Measurements from ENCODE around the gene LARP1. TPM values are rescaled to one million over a fixed set of nuclear protein-coding genes. Genes with fewer than 3 reads are reported as not detected.
A peak's percentile ranks its signal among the peaks of the same experiment; 100 is the strongest.

The LARP1 gene
- total and polyA plus RNA-seq, 9 of the 15 experiments (the other 6 are each of a cell fraction or from before 2014, with no cell fraction given): 22.6 to 300 (median 92.0) TPM

DNA sequence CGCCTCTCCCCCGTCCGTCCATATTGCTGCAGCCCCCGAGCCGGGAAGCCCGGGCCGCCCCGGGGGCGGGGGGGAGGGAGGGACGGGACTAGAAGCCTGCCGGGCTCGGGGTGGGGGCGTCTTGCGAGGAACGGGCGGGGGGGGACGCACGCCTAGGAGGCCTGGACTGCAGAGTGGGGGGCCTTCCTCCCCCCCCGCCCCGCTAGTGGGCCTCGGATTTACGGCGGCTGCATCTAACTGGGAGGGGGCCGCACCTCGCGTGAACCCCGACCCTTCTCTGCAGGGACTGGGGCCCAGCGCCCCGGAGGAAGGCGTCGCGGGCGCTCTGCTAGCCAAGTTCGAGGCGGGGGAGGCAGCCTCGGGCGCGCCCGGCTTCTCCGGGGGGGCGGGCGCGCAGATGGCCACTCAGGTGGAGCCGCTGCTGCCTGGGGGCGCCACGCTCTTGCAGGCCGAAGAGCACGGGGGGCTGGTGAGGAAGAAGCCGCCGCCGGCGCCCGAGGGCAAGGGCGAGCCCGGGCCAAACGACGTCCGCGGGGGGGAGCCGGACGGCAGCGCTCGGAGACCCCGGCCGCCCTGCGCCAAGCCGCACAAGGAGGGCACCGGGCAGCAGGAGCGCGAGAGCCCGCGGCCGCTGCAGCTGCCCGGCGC is at the start of gene LARP1 (continued):
- TF ChIP-seq, protein P1, sequence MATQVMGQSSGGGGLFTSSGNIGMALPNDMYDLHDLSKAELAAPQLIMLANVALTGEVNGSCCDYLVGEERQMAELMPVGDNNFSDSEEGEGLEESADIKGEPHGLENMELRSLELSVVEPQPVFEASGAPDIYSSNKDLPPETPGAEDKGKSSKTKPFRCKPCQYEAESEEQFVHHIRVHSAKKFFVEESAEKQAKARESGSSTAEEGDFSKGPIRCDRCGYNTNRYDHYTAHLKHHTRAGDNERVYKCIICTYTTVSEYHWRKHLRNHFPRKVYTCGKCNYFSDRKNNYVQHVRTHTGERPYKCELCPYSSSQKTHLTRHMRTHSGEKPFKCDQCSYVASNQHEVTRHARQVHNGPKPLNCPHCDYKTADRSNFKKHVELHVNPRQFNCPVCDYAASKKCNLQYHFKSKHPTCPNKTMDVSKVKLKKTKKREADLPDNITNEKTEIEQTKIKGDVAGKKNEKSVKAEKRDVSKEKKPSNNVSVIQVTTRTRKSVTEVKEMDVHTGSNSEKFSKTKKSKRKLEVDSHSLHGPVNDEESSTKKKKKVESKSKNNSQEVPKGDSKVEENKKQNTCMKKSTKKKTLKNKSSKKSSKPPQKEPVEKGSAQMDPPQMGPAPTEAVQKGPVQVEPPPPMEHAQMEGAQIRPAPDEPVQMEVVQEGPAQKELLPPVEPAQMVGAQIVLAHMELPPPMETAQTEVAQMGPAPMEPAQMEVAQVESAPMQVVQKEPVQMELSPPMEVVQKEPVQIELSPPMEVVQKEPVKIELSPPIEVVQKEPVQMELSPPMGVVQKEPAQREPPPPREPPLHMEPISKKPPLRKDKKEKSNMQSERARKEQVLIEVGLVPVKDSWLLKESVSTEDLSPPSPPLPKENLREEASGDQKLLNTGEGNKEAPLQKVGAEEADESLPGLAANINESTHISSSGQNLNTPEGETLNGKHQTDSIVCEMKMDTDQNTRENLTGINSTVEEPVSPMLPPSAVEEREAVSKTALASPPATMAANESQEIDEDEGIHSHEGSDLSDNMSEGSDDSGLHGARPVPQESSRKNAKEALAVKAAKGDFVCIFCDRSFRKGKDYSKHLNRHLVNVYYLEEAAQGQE (IDR thresholded peaks at IDR 0.05; ENCODE audit: borderline replicate concordance): no peak
- TF ChIP-seq, protein P1 (CRISPR knock-in tag; IDR thresholded peaks at IDR 0.05; ENCODE audit: low read depth): peak; percentile 62
- TF ChIP-seq SMAD1 (IDR thresholded peaks at IDR 0.05; ENCODE audit: low read depth, low read length, partially characterized antibody): peak; percentile 14
- peak; percentile 15 for TF ChIP-seq SUPT5H (IDR thresholded peaks at IDR 0.05)
- no peak for TF ChIP-seq MAFG (tag; conservative IDR thresholded peaks at IDR 0.05)
- TF ChIP-seq CHD1 (IDR thresholded peaks at IDR 0.05; ENCODE audit: low read length): peak; percentile 69
- no peak for TF ChIP-seq ZSCAN32 (CRISPR knock-in tag; IDR thresholded peaks at IDR 0.05)
- TF ChIP-seq, protein P2, sequence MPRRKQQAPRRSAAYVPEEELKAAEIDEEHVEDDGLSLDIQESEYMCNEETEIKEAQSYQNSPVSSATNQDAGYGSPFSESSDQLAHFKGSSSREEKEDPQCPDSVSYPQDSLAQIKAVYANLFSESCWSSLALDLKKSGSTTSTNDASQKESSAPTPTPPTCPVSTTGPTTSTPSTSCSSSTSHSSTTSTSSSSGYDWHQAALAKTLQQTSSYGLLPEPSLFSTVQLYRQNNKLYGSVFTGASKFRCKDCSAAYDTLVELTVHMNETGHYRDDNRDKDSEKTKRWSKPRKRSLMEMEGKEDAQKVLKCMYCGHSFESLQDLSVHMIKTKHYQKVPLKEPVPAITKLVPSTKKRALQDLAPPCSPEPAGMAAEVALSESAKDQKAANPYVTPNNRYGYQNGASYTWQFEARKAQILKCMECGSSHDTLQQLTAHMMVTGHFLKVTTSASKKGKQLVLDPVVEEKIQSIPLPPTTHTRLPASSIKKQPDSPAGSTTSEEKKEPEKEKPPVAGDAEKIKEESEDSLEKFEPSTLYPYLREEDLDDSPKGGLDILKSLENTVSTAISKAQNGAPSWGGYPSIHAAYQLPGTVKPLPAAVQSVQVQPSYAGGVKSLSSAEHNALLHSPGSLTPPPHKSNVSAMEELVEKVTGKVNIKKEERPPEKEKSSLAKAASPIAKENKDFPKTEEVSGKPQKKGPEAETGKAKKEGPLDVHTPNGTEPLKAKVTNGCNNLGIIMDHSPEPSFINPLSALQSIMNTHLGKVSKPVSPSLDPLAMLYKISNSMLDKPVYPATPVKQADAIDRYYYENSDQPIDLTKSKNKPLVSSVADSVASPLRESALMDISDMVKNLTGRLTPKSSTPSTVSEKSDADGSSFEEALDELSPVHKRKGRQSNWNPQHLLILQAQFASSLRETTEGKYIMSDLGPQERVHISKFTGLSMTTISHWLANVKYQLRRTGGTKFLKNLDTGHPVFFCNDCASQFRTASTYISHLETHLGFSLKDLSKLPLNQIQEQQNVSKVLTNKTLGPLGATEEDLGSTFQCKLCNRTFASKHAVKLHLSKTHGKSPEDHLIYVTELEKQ (CRISPR knock-in tag; IDR thresholded peaks at IDR 0.05): no peak
- TF ChIP-seq SREBF1 (IDR thresholded peaks at IDR 0.05; ENCODE audit: borderline replicate concordance, low read depth, low read length): no peak
- TF ChIP-seq ZNF589 (CRISPR knock-in tag; IDR thresholded peaks at IDR 0.05; ENCODE audit: low read depth): no peak
- no peak for TF ChIP-seq TARDBP (IDR thresholded peaks at IDR 0.05)
- TF ChIP-seq GATAD2B (IDR thresholded peaks at IDR 0.05; ENCODE audit: borderline replicate concordance): peak; percentile 81; the same call in 1 of the 2 replicates
- no peak for TF ChIP-seq ZNF561 (CRISPR knock-in tag; conservative IDR thresholded peaks at IDR 0.05)
- TF ChIP-seq MAZ (CRISPR knock-in tag; conservative IDR thresholded peaks at IDR 0.05 in 1 of 2, IDR thresholded peaks at IDR 0.05 in 1 of 2): peak in 1 of 2 experiments; percentile 80; a peak in 2 of 4 replicates
- TF ChIP-seq EGR1 (conservative IDR thresholded peaks at IDR 0.05): peak; percentile 73
- TF ChIP-seq, protein P3, sequence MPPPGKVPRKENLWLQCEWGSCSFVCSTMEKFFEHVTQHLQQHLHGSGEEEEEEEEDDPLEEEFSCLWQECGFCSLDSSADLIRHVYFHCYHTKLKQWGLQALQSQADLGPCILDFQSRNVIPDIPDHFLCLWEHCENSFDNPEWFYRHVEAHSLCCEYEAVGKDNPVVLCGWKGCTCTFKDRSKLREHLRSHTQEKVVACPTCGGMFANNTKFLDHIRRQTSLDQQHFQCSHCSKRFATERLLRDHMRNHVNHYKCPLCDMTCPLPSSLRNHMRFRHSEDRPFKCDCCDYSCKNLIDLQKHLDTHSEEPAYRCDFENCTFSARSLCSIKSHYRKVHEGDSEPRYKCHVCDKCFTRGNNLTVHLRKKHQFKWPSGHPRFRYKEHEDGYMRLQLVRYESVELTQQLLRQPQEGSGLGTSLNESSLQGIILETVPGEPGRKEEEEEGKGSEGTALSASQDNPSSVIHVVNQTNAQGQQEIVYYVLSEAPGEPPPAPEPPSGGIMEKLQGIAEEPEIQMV (tag; conservative IDR thresholded peaks at IDR 0.05; ENCODE audit: low read depth): no peak
